Sciatic nerve (tissue), 2 donors: ENCODE measurements around the gene CRIM1. TPM values are rescaled to one million over a fixed set of nuclear protein-coding genes. Genes with fewer than 3 reads are reported as not detected.

Source experiments
- ATAC-seq: fragments of 200-7000 bp; cut with Tn5 transposase; one replicate; pipeline ENCODE4 v1.9.1; 2020; ENCODE audit warnings: mild to moderate bottlenecking, moderate library complexity
- DNase-seq: peaks from one replicate; pipeline ENCODE4 v3.0.0-alpha.2; 2020; ENCODE audit warnings: low spot score
- intact Hi-C: fragments of 100-400 bp; cut with DNase I; formaldehyde crosslinking; loops from one replicate; pipeline ENCODE4 v1.14.2; 2022
- total RNA-seq: library from RNA; stranded (reverse); fragmentation: NEBNext Ultra II Directional; extraction: Animal tissue kit (Norgen Biotek cat#: 25700); gene quantifications from one replicate; pipeline ENCODE4 v1.2.1, GENCODE V29; 2021
- donor health status: DM: no; HTN: no; CAD: no.
- donor health status: DM: no; HTN: no; CAD: no.

Gene CRIM1
- total RNA-seq, 1 donor from 2014 or later: 209 TPM

DNA sequence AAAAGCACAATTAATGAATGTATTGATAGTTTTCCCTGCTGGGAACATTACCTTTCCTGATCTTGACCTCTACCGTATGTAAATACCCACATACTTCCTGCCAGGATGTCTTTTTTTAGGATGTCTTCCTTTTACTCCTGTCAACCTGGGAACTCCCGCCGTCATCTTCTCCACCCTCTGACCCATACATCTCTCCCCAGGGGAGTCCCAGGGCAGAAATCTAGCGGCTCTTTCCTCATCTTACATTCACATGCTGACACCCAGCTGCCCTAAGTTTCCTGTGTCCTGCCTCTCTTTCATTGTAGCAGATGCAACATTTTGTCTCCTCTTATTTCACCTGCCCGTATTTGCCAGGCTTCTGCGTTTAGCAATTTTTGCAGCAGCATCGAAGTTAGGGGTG lies 107.8 kb downstream of the CRIM1 start:
- no peak for DNase-seq
- ATAC-seq: no peak
- intact Hi-C loops: no loop called here

DNA sequence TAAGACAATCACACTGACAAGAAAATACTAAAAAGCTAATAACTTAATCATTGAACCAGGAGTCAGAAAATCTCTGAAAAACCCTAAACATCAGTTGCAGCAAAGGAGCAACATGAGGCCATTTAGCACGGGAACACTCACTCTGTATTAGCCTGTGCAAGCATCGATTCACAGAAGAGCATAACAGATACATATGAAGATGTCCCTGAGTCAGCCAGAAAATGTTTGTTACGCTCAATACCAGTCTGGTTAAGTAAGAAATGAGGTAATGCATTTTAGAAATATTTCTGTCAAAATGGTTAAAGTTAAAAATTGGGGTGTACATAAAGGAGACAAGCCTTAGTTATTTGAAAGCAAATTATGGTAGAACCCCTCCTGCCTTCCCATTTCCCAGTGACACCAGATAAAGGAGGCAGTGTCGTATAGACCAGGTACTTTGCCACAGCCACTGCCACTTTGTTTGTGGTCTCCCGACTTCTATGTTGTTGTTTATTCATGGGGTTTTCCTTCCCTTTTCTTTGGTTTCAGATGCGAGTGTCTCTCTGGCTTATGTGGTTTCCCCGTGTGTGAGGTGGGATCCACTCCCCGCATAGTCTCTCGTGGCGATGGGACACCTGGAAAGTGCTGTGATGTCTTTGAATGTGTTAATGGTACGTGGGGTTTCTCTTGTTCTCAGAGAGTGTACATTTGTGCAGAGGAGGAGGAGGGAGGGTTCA lies 108.6 kb downstream of the CRIM1 start:
- no peak for DNase-seq
- intact Hi-C loops: no loop called here
- no peak for ATAC-seq

- intact Hi-C loops: no loop called here
- DNase-seq (no peak), ATAC-seq (no peak)
Measured at GRCh38 chr2:36466135-36466534, 110.6 kb downstream of the CRIM1 start.

- no peak for DNase-seq
- intact Hi-C loops: no loop called here
- ATAC-seq: no peak
Measured at GRCh38 chr2:36468463-36469105, 113.0 kb downstream of the CRIM1 start.

- intact Hi-C loops: no loop called here
Measured at GRCh38 chr2:36469106-36469477, 113.5 kb downstream of the CRIM1 start.

DNA sequence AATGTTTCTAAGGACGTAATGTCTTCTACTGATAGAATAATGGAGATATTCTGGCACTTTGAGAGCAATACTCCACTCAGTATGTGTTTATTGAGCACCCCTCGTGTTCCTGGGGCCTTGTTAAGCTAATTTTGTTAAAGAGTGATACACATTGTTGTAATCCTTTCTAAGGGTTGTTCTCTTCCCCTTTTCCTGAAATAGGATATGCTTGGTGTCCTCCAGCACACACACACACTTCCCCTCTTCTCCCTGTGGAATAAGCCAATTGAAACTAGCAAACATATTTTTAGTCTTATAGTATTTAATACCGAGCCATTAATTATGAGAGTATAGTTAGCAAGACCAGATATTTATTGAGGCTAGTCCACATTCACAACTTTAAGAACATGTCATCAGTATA lies 114.1 kb downstream of the CRIM1 start:
- ATAC-seq: peak; percentile 55
- DNase-seq: no peak
- intact Hi-C loops: no loop called here

More at GRCh38 chr2:36469106-36469477, 113.5 kb downstream of the CRIM1 start:
- DNase-seq (no peak), ATAC-seq (peak; percentile 41)

GRCh38 chr2:36473230-36473629 lies 117.7 kb downstream of the CRIM1 start:
- intact Hi-C loops: no loop called here
- peak; percentile 63 for ATAC-seq
- no peak for DNase-seq

DNA sequence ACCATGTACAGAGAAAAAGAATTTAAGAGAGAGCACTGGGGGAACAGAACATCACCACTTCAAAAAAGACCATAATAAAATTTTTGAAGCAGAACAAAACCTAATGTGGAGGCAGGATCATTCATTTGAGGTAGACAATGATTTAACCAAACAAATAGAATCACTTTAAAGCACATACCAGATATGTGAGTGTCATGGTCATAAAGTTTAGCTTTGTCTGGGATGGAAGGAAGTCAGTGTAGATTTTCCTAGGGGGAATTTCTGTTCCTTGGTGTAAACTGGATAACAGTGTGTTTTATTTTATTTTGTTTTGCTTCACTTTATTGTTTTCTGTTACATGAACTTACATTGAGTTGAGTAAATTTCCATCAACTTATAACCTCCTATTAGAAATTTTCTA lies 120.8 kb downstream of the CRIM1 start:
- DNase-seq (no peak), ATAC-seq (no peak)
- intact Hi-C loops: no loop called here

GRCh38 chr2:36477315-36477714 lies 121.7 kb downstream of the CRIM1 start:
- ATAC-seq (no peak), DNase-seq (no peak)
- intact Hi-C loops: no loop called here

- peak; percentile 40 for ATAC-seq
- intact Hi-C loops: no loop called here
- no peak for DNase-seq
Measured at GRCh38 chr2:36477746-36478145, 122.2 kb downstream of the CRIM1 start.

GRCh38 chr2:36478332-36478738 lies 122.8 kb downstream of the CRIM1 start:
- intact Hi-C loops: no loop called here
- ATAC-seq (peak; percentile 84), DNase-seq (no peak)

DNA sequence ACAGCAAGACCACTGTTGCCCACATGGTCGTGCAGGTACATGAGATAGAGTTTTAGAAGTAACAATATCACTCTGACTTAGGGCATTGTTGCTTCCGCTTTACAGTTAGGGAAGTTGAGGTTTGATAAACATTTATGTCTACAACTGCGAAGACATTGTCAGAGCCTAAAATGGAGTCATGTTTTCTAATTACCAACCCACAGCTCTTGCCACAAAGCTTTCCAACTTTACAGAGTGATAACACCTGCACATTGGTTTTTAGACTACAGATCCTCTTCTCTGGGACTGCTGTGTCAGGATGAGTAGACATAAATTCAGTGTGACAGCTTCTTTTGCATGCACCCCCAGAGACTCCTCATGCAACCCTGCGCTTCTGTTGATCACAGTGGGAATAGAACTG lies 123.4 kb downstream of the CRIM1 start:
- no peak for DNase-seq
- intact Hi-C loops: no loop called here
- ATAC-seq: no peak

DNA sequence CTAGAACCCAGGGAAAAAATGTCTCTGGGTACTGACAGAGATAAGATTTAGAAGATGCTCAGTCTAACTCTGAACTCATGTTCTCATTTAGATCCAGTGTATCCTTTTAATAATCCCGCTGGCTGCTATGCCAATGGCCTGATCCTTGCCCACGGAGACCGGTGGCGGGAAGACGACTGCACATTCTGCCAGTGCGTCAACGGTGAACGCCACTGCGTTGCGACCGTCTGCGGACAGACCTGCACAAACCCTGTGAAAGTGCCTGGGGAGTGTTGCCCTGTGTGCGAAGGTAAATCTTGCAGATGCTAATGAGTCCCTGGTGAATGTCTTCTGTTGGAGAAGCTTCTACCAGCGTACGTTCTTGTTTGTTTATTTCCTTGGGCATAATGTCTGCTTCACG lies 123.8 kb downstream of the CRIM1 start:
- intact Hi-C loops: no loop called here
- DNase-seq (no peak), ATAC-seq (no peak)

DNA sequence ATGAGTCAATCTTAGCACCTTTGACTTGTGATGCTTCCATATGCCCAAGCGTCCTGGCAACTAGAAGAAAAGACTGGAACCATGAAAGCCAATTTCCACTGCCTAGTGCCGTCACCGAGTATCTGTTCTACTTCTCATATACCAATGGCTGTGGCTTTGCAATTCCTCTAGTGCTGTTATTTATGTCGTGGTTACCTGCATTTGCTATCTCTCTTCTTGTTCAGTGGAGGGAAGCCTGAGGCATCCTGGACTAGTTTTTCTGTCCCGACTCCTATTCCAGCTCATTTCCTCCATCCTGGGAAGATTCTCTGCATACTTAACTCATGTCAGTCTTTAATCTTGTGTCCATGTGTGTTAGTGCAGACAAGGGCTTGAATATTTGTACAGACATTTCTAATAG lies 124.5 kb downstream of the CRIM1 start:
- intact Hi-C loops: no loop called here
- ATAC-seq: no peak
- DNase-seq: no peak

DNA sequence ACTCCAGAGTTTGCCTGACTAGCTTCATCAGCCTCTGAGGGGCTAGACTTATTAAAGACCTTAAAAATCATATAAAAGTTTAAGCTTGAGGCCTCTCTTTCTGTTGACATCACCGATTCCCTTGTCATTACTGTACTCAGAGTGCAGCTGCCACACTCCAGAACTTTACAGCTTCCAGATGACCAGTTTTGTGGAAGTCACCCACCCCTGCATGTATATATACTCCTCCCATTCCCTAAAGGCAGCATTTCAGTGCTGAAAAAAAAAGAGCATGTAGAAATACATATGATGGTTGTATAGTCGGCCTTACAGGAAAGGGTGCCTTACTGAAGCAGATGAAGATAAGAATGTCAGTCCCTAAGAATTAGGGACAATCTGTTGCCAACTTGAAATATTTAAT lies 125.1 kb downstream of the CRIM1 start:
- ATAC-seq (no peak), DNase-seq (no peak)
- intact Hi-C loops: no loop called here

DNA sequence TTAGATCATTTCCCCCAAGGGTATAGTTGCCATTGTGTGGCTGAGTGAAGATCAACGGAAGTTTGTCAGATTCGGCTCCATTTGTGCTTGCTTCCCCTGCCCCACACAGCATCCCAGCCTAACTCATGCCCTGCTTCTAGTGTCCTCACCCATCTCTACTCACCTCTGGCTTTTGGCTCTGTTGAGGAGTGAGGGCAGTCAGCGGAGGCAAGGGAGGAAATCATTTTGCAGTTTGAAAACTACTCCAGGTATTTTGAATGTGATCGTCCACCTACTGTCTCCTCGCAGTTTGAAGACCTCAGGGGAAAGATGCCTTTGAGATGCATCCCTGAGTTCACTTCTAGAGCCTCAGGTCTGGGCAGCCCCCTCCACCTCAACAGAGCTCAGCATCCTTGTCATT lies 126.1 kb downstream of the CRIM1 start:
- intact Hi-C loops: no loop called here

GRCh38 chr2:36482576-36483214 lies 127.1 kb downstream of the CRIM1 start:
- ATAC-seq: peak; percentile 41

More for the DNA sequence above, 126.1 kb downstream of the CRIM1 start:
- no peak for DNase-seq
- no peak for ATAC-seq

GRCh38 chr2:36483290-36483689 lies 127.7 kb downstream of the CRIM1 start:
- no peak for ATAC-seq

More at GRCh38 chr2:36482576-36483214, 127.1 kb downstream of the CRIM1 start:
- intact Hi-C loops: no loop called here
- DNase-seq: no peak

DNA sequence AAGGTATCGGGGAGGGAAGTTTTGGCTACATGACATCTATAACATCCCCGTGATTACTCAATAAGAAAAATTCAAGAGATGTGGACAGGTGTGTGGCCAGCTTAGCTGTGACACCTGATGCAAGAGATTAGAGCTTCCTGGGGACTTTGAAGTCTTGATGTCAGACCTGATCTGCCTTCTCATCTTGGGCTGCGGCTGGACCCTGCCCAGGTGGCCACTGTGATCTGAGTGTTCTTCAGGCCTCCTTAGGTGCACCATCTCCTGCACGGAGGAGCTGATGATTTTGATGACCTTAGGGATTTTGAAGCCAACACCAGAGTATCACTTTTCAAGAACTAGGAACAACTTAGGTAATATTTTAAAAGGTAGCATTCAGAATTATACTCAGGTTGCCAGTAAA lies 128.9 kb downstream of the CRIM1 start:
- intact Hi-C loops: no loop called here
- ATAC-seq (no peak), DNase-seq (no peak)

More at GRCh38 chr2:36483290-36483689, 127.7 kb downstream of the CRIM1 start:
- no peak for DNase-seq
- intact Hi-C loops: no loop called here

GRCh38 chr2:36485521-36485920 lies 129.9 kb downstream of the CRIM1 start:
- peak; percentile 80 for ATAC-seq
- intact Hi-C loops: no loop called here

More at GRCh38 chr2:36485521-36485920, 129.9 kb downstream of the CRIM1 start:
- no peak for DNase-seq
